Measurements from ENCODE around the gene TTC21B.
A peak's percentile ranks its signal among the peaks of the same experiment; 100 is the strongest.
"Not testable (repeated sequence)": the region's sequence is repeated elsewhere in the genome, so short reads cannot be mapped to it uniquely, and the experiment has no call there.

TTC21B gene

DNA sequence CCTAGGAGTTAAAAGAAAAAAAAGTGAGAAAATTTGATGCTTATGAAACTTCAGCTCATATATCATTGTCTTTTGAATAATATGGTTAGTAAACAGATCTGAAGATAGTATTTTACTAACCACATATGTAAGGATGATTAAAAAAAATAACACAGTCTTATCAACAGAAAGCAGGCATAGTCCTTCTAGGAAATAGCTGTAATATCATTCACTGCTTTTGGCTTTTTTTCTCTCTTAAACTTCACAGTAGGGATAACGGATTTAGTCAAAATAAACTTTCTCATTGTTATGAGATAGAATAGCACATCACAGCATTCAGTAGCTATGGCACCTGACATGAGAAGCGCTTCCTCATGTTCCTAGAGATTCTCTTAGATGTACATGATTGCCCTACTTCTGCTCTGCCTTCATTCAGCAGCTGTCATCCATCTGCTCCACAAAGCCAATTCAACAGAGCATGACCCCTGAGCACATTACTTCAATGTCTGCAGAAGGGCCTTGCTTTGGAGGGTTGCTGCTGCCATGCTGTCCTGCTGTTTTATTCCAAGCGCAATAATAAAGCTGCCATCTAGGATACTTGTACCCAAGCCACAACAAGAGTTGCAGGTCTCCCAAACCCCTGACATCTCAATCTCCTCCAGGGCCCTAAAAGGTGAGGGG lies 67.0 kb downstream of the TTC21B start:
- DNase-seq (ENCODE audit: low spot score), result no peak

DNA sequence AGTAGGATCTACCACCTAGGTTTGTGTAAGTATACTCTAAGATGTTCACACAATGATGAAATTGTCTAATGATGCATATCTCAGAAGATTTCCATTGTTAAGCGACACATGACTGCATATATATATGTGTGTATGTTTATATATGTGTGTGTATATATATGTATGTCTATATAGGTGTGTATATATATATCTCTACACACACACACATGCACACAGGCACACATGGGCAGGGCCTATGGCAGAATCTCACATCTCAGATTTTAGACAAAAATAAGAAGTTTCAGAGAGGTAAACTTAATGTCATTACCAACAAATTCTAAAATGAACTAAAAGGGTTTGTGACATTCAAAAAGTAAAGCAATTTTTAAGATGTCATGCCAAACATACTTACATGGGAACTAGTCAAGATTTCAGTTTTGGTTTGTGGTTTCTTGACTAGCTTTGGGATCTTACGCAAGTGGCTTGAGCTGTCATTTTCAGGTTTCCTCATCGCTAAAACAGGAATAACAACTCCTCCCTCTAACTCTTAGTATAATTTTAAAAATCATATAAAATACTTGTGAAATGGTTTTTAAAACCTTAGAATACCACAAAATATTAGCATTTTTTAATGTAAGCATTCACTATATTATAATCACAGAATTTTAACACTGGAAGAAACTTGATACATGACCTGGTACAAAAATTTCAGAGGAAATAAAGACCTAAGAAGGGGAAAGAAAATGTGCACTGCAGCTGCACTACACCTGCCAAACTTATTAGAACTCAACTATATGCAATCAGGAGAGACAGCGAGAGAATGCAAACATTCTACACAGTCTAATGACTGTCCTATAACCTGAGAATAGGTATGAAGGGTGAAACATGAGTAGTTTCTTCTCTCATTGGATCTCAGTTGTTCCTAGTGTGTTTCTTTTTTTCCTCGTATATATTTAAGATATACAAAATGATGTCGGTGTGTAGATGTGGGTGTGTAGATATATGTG lies 75.7 kb downstream of the TTC21B start:
- no peak for DNase-seq (ENCODE audit: low spot score)

DNA sequence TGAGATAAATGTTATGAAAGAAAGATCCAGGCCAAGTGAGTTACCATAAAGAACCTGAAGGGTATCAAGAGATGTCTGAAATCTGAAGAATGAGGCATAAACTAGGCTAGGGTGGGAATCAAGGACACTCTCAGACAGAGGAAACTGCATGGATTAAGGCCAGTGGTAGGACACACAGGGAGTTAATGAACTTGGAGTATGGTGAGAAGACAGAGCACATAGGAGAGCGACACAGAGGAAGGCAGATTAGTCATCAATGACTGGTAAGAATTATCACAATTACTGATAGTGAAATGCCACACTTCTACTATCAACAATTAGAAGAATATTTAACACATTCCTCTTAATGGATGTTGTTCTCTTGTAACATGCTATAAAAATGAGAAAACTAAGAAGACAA lies 76.9 kb downstream of the TTC21B start:
- no peak for DNase-seq (ENCODE audit: low spot score)

DNA sequence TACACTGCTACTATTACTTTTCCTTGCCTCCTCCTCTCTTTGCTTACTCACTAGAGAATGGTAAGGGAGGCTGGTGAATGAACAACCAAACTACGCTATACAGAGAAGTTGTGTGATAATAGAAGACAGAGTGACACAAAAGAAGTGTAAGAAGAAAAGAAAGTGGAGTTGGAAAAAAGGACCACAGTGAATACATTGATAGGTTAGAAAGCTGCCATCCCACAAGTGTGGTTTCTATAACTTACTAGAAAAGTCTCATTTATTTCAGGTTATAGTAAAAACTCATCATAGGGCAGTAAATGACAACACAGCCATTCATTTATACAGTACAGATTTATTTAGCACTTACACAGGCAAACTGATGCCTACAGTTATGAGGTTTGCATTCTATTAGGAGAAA lies 77.3 kb downstream of the TTC21B start:
- DNase-seq (ENCODE audit: low spot score), result no peak

DNA sequence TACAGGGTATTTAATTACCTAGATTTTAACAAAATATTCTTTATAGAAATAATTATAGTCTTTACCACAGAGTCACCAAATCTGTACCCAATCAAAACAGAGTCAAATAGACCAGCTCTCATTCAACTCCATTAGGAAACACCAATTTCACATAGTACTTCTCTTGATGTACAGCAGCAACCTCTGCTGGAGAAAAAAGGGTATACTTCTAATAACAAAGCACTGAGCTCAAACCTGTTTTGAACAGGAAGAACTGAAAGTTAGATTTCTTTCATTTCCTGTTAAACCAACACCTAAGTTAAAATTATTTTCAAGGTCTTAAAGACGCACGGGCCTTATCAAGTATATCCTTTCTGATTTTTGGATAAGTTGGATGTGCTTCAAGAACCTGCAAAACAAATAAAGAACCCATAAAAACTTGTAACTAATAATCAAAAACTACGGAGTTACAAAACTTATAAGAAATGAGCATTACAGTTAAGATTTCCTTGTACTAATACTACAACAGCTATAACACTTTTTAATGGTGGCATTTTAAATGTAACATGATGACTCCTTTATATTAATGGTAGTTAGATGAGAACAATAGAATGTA lies 79.0 kb downstream of the TTC21B start:
- DNase-seq (ENCODE audit: low spot score), result peak; percentile 81

DNA sequence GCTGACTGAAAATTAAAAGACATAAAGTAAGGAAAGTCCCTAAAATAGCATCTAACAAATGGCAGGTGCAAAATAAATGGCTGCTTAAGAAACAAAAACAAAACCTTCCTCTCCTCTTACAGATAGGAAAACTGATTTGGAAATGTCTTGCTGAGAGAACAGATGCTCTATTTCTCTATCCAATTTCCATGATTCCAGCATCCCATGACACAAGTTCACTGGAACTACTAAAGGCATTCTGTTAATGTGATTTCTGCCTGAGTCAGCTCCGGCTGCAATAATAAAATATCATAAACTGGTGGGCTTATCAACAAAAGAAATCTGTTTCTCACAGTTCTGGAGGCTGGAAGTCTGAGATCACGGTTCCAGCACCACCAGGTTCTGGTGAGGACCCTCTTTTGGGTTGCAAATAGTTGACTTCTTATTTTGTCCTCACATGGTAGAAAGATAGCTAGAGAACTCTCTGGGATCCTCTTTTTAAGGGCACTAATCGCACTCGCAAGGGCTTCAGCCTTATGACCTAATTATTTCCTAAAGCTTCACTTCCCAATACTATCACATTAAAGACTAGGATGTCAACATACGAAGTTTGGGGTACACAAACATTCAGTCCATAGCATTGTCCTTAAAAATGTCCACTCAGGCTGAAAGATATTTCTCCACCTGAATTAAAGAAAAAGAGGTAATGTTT lies 81.3 kb downstream of the TTC21B start:
- DNase-seq (ENCODE audit: low spot score), result no peak

DNA sequence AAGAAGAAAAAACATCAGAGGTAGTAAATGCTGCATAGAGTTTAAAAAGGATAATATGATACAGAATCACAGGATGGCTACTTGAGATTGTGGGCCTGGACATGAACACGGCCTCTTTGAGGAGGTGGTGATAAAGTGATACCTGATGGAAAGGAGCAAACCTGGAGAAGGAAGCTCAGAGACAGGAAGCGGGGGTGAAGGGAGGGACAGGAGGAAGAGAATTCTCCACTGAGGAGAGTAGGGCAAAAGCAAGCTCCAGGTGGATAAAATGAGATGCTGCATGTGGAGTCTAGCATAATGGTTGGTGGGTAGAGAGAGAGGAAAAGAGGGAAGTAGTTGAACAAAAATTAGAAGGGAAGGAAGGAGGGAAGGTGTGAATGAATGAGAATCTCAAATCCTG lies 82.6 kb downstream of the TTC21B start:
- no peak for DNase-seq (ENCODE audit: low spot score)

DNA sequence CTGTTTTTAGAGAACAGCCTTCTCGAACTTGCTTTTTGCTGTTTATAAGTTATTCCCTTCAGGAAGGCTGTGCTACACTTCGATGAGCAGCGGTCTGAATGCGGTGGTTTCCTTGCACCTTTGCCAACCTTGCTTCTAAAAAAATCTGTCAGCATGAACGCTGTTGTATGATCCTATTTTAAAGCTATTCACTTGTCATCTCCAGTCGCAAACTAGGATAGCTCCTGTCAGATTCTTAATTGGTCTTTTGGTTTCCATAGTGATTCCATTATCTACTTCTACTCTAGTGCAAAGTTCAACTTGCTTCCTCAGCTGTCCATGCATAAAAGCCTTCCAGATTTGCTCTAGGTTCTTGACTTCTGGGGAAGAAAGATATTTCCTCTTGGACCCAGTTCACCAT lies 83.2 kb downstream of the TTC21B start:
- DNase-seq (ENCODE audit: low spot score), result no peak

DNA sequence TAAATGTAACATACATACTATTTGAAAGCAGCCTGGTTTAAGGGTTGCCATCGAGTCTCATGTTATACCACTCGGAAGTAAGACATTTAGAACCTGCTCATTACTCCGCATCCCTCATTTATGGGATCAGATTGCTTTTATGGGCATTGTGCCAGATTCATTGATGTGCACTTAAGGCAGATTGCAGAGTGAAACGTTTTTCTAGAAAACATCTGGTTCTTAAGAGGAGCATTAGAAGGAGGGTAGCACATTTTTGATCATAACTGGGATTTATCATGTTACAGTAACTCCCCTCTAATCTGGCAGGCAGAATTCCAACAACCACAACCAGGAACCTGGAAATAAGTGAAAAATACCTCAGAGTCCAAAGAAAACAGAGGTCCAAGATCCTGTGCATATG lies 85.4 kb downstream of the TTC21B start:
- no peak for DNase-seq (ENCODE audit: low spot score)

DNA sequence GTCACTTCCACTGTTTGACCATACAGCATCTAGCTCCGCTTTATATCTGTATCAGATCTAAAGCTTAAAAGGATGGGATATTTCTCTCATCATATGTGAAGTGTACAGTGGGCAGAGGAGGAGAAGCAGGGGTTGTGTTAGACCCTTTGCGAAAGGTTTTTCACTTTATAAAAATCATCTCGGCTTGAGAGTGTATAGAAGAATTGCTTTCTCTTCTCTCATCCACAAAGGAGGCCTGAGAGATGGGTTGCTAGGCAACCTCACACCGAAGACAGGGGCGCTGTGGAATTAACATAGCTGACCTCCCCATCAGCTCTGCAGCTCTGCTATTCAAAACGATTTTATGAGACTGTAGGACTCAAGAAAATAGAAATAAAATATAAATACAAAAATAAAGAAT lies 89.3 kb downstream of the TTC21B start:
- DNase-seq (ENCODE audit: low spot score), result peak; percentile 35

DNA sequence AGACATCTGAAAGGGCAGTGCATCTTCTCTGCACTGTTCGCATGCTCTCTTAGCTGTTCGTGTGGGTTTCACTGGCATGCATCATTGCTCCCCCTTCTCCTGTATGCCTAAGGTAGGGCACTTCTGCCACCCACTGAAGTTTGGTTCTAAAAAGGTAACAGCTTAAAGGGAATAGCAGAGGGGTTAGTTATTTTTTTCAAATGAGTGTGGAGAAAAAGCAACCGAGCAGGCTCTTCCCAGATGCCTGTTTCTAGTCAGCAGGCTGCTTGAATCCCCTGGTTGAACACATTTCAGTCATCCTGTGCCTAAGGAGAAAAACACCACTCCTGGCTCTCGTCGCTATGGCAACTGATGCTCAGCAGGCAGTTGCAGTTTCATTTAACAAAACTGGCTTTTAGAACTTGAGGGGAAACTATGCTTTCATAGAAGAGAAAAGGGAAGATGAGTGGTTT lies 89.7 kb downstream of the TTC21B start:
- peak; percentile 28 for DNase-seq (ENCODE audit: low spot score)

DNA sequence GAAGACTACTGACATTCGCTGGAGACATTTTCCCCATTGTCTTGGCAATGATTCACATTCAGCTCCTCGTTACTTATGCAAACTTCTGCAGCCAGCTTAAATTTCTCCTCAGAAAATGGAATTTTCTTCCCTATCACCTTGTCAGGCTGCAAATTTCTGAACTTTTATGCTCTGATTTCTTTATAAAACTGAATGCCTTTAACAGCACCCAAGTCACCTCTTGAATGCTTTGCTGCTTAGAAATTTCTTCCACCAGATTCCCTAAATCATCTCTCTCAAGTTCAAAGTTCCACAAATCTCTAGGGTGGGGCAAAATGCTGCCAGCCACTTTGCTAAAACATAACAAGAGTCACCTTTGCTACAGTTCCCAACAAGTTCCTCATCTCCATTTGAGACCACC lies 92.5 kb downstream of the TTC21B start:
- DNase-seq (ENCODE audit: low spot score), result not testable (repeated sequence)

DNA sequence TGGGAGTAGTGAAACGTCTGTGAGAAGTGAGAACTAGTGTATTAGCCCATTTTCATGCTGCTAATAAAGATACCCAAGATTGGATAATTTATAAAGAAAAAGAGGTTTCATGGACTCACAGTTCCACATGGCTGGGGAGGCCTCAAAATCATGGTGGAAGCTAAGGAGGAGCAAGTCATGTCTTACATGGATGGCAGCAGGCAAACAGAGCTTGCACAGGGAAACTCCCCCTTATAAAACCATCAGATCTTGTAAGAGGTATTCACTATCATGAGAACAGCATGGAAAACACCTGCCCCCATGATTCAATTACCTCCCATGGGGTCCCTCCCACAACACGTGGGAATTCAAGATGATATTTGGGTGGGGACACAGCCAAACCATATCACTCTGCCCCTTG lies 93.9 kb downstream of the TTC21B start:
- DNase-seq (ENCODE audit: low spot score), result not testable (repeated sequence)

DNA sequence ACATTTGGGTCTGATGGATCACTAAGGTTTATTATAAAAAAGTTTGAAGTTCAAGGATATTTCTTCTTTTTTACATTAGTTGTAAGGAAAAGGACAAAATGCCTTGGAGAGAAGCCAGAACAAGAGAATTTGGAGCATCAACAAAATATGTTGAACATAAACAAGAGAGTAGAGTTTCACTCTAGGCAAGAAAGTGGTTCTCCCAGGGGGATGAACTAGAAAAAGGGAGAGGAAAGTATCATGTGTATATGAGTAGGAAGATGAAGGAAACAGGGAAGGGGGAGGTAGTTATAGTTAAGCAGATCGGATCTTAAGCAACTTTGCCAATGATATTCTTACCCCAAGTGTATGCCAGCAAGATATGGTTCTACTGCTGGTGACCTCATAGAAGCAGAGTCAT lies 95.7 kb downstream of the TTC21B start:
- no peak for DNase-seq (ENCODE audit: low spot score)

DNA sequence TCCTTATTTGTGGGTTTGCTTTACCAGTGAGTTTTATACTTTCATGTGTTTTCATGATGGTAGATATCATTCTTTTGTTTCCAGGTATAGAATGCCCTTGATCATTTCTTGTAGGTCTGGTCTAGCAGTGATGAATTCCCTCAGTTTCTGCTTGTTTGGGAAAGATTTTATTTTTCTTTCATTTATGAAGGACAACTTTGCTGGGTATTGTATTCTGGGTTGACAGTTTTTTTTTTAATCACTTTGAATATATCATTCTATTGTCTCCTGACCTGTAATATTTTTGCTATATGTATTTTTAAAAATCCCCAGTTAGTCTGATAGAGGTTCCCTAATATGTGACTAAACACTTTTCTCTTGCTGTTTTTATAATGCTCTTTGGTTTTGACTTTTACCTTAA lies 101.2 kb downstream of the TTC21B start:
- no peak for DNase-seq (ENCODE audit: low spot score)

DNA sequence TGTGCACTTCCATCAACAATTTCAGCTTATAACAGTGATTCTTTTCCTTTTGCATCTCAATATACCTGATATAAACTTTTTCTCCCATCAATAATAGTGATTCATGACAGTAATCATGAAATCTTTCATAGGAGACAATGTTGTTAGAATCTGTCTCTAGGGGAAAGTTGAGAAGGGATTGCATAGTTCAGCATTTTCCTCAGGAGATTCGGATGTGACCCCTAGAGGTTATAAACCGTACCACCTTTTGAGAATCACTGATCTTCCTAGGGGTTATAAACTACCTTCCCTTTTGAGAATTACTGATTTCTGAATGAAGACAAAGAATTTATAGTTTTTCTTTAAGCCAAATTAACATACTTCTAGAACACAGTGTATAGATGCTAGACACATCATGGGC lies 106.6 kb downstream of the TTC21B start:
- no peak for DNase-seq (ENCODE audit: low spot score)

DNA sequence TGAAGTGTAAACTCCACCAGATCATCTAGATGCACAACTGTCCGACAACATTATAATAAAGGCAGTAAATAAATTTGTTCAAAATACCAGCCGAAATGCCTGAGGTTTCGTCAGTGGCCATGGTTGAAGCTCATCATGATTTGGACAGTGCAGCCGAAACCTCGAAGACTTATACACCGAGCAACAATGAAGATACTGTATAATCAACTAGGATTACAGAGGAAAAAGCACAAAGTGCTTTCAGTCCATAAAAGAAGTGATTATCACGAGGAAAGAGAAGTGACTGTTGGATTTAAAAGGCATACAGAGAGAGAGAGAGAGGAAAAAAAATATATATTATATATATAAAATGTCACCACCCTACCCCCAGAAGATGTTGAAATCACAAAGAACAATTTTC lies 107.5 kb downstream of the TTC21B start:
- DNase-seq (ENCODE audit: low spot score), result no peak

DNA sequence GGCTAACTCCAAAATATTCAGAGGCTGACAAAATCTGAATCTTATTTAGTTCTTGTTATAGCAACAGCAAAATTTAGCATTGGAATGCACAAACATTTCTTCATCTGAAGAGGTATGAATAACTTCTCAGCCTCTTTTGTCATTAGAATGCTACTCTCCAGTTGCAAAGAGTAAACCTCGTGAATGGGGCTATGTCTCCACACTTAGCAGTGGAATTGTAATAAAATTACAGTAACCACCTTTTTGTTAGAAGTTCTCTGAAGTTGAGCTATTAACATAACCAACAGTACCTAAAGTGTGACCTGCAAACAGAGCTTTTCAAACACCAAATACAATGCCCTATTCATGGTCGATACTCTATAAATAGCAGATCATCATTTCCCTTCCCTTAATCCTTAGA lies 109.4 kb downstream of the TTC21B start:
- no peak for DNase-seq (ENCODE audit: low spot score)

DNA sequence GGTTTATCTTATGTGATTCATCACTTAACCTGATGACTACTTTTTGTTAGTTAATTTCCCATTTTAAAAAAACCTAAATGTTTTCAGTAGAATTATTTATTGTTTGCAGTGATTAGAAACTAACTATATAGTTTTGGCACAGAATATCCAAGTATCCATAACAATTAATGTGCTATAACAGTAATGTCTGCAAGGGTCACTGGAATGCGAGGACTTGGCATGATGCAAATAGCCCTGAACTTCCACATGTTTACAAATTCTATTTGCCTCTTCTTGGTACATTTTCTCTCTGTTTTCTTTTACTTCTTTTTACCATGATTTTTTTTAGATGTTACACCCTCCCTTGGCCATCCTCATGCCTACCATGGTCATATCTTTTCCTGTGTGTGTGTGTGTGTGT lies 110.2 kb downstream of the TTC21B start:
- no peak for DNase-seq (ENCODE audit: low spot score)

DNA sequence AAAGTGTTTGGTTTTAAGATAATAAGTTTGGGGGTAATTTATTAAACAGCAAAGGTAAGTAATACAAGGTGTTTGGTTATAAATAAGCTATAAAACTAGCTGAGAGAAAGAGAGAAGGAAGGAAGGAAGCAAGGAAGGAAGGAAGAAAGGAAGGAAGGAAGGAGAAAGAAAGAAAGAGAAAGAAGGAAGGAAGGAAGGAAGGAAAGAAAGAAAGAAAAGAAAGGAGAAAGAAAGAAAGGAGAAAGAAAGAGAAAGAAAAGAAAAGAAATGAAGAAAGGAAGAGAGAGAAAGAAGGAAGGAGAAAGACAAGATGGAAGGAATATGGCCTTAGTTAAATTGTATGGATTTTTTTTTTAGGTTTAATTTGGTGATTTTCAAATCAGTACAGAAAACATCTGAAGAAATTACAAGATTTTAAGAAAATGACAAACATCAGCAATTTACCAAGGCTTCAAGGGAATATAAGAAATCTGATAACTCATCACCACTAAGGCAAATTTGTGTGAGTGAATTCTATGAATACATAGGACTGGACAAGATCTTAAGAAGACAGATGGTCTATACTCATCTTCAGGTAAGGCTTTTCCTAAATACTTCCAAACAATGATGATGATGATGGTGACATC lies 113.1 kb downstream of the TTC21B start:
- no peak for DNase-seq (ENCODE audit: low spot score)

DNA sequence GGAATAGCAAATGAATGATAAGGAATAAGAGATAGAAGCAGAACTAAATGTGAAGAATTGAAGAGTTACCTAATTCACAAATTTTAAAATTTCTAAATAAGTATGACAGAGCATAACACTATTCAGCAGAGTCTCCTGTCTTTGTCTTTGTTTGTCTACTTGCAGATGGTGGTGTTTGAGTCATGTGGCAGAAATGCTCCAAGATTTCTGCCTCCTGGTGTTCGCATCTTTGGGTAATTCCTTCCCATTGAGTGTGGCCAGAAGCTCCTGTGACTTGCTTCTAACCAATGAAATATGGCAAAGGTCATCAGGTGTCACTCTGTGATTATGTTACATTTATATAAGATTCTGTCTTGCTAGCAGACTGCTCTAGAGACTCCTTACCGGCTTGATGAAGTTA lies 114.0 kb downstream of the TTC21B start:
- no peak for DNase-seq (ENCODE audit: low spot score)

DNA sequence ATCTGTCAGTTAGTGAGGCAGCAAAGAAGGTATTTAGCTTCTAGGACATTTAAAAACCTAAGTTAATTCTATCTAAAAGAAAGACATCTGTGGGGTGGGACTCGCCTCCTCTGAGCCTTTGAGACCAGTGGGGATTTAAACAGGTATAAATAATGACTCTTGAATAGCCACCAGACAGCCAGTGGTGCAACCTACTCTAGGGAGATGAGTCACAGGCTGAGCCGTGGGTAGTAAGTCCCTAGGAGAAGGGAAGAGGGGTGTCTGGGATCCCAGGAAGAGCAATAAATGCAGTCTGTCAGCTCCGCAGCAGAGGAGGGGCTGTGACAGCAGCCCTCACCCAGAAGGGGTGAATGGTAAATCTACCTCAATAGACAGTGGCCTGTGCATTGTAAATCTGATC lies 116.5 kb downstream of the TTC21B start:
- DNase-seq (ENCODE audit: low spot score), result no peak
